Testis (tissue), 3 donors: ENCODE results near the gene POC1B. TPM values are rescaled to one million over a fixed set of nuclear protein-coding genes. Genes with fewer than 3 reads are reported as not detected.

Source experiments
- DNase-seq: peaks from one replicate; pipeline ENCODE4 v3.0.0-alpha.2; 2019
- H3K27ac ChIP-seq, 2 donors: fragments of 200-600 bp; sonication (generic); one replicate each; pipeline ENCODE4 v1.5.1; 2019
- H3K27me3 ChIP-seq: fragments of 200-600 bp; sonication (generic); one replicate; pipeline ENCODE4 v1.5.1; 2019
- H3K36me3 ChIP-seq: fragments of 200-600 bp; sonication (generic); one replicate; pipeline ENCODE4 v1.5.1; 2017; ENCODE audit warnings: low read depth; ENCODE audit errors: missing control alignments
- H3K4me1 ChIP-seq: fragments of 200-600 bp; sonication (generic); one replicate; pipeline ENCODE4 v1.5.1; 2019
- H3K4me3 ChIP-seq, 2 donors: fragments of 200-600 bp; sonication (generic); one replicate each; pipeline ENCODE4 v1.5.1; 2017 to 2019
- H3K9me3 ChIP-seq: fragments of 200-600 bp; sonication (generic); one replicate; pipeline ENCODE4 v1.5.1; 2017
- CTCF ChIP-seq, 3 experiments: fragments of 450-650 bp in 2 of 3; fragments of 200-600 bp in 1 of 3; sonication (generic) in 1 of 3; IDR thresholded peaks; one replicate each; pipeline ENCODE4 v1.5.1; 2016 to 2019; ENCODE audit warnings: antibody characterized with exemption in 3 of 3, mild to moderate bottlenecking in 2 of 3, moderate library complexity in 1 of 3
- POLR2A ChIP-seq: fragments of 450-650 bp; IDR thresholded peaks from one replicate; pipeline ENCODE4 v1.6.1; 2017; ENCODE audit warnings: antibody characterized with exemption, mild to moderate bottlenecking, moderate library complexity
- WGBS, 2 donors: methylation state at CpG; one replicate each; pipeline ENCODE4 v1.1.5; 2018; 5-methylcytosine and 5-hydroxymethylcytosine counted together
- intact Hi-C: fragments of 100-400 bp; cut with DNase I; formaldehyde crosslinking; loops from one replicate; pipeline ENCODE4 v1.15.1; 2023; ENCODE audit warnings: low total_unique reads
- polyA plus RNA-seq: library from polyadenylated mRNA; stranded (reverse); fragments of 350-450 nt; fragmentation: Illumina TruSeq; extraction: RNeasy Lipid Tissue Mini Kit (QIAGEN cat#74804); gene quantifications from one replicate; pipeline ENCODE4 v1.2.3, GENCODE V29; 2014; ENCODE audit warnings: low read depth, low replicate concordance; ENCODE audit not compliant: insufficient read depth
- total RNA-seq, 2 donors: library from RNA; depleted of rRNA; stranded (reverse); fragments of >200 nt; gene quantifications; one replicate each; pipeline ENCODE4 v1.2.3, GENCODE V29; 2016

The POC1B gene
- total and polyA plus RNA-seq, 3 donors from 2014 or later, result 16.8 to 30.2 (median 21.3) TPM

GRCh38 chr12:89424389-89424788 is 101.5 kb downstream of the POC1B start:
- H3K9me3 ChIP-seq, result no peaks in the 10 kb centered on the region
- no peaks in the 10 kb centered on the region for H3K4me1 ChIP-seq
- H3K4me3 ChIP-seq, result no peak overlapping the region
- intact Hi-C loops, result no loop called here
- TF ChIP-seq POLR2A (no peak), CTCF (IDR thresholded peaks at IDR 0.05) (no peak)
- no peak for DNase-seq
- H3K27ac ChIP-seq, result no peak overlapping the region
- no peaks in the 10 kb centered on the region for H3K27me3 ChIP-seq
- no peaks in the 10 kb centered on the region for H3K36me3 ChIP-seq

GRCh38 chr12:89421092-89421835 is 104.6 kb downstream of the POC1B start:
- 88 to 91% methylated on average over 6 of the region's 6 CpGs for WGBS, 2 donors
- H3K4me1 ChIP-seq, result no peaks in the 10 kb centered on the region

GRCh38 chr12:89418228-89418910 is 107.5 kb downstream of the POC1B start:
- Histone ChIP-seq H3K27me3 (no peaks in the 10 kb centered on the region), H3K4me3 (no peak overlapping the region), H3K36me3 (no peaks in the 10 kb centered on the region), H3K9me3 (no peaks in the 10 kb centered on the region), H3K4me1 (no peaks in the 10 kb centered on the region), H3K27ac (no peak overlapping the region)
- intact Hi-C loops, result no loop called here
- TF ChIP-seq CTCF (IDR thresholded peaks at IDR 0.05), result no peak
- no peak for TF ChIP-seq POLR2A
- no peak for DNase-seq
- 86 to 96% methylated on average over 5 of the region's 5 CpGs for WGBS, 2 donors

More at GRCh38 chr12:89421092-89421835, 104.6 kb downstream of the POC1B start:
- no peak overlapping the region for H3K4me3 ChIP-seq
- no peak for DNase-seq
- no peaks in the 10 kb centered on the region for H3K36me3 ChIP-seq
- H3K9me3 ChIP-seq, result no peaks in the 10 kb centered on the region
- intact Hi-C loops, result no loop called here
- TF ChIP-seq CTCF (IDR thresholded peaks at IDR 0.05) (no peak), POLR2A (no peak)
- no peaks in the 10 kb centered on the region for H3K27me3 ChIP-seq
- H3K27ac ChIP-seq, result no peak overlapping the region

- DNase-seq, result no peak
- 79 to 80% methylated on average over 3 of the region's 3 CpGs for WGBS, 2 donors
- Histone ChIP-seq H3K36me3 (no peaks in the 10 kb centered on the region), H3K9me3 (no peaks in the 10 kb centered on the region), H3K4me3 (no peak overlapping the region), H3K4me1 (no peaks in the 10 kb centered on the region), H3K27ac (no peak overlapping the region), H3K27me3 (no peaks in the 10 kb centered on the region)
- intact Hi-C loops, result no loop called here
- TF ChIP-seq CTCF (IDR thresholded peaks at IDR 0.05), result no peak
- TF ChIP-seq POLR2A, result no peak
These were observed 108.4 kb downstream of the POC1B start for GRCh38 chr12:89417246-89417977.
